Right renal cortex interstitium (tissue), 3 donors: ENCODE results near the gene KCTD5. TPM values are rescaled to one million over a fixed set of nuclear protein-coding genes. Genes with fewer than 3 reads are reported as not detected.

Experiments
- DNase-seq, 3 donors: peaks; one replicate each; pipeline ENCODE4 v3.0.0-alpha.2; 2013; ENCODE audit warnings: low read depth in 3 of 3, low spot score in 2 of 3
- polyA plus RNA-seq, 3 donors: library from polyadenylated mRNA; unstranded; fragments of 120-200 nt; gene quantifications; one replicate each; pipeline ENCODE4 v1.2.1, GENCODE V29; 2013; ENCODE audit not compliant: insufficient read length in 3 of 3

Gene KCTD5
- polyA plus RNA-seq, 3 donors: 23.7 to 25.6 (median 24.2) TPM

DNA sequence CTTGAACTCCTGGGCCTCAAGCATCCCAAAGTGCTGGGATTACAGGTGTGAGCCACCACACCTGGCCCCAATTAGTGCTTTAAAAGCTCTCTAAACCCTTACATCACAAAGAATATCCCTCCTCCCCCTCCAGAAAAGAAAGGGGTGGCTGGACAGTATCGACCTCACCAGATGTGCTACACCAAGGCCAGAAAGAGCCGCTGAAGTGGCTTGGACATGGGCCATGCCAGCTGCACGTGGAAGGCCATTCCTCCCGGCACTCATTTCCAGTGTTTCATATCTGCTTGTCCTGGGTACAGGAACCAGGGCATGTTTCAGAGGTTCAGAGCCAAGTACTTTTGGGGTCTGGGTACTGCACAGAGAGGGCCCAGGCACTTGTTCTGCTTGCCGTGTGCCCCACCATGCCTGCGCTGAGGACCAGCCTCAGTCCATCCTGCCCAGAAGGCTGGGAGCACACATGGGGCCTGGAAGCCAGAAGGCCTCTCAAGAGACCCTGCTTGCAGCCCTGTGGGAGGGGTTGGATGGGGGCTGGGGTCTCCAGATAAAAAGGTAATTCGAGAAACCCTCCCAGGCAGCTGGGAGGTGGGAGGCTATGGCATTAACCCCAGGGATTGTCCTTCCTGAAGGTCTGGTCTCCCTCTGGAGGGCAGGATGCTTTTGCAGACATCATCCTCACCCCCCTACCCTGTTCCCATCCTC, 66.6 kb downstream of the KCTD5 start:
- DNase-seq: no peak

- no peak for DNase-seq
Observed at GRCh38 chr16:2749476-2749875, 67.2 kb downstream of the KCTD5 start.

DNA sequence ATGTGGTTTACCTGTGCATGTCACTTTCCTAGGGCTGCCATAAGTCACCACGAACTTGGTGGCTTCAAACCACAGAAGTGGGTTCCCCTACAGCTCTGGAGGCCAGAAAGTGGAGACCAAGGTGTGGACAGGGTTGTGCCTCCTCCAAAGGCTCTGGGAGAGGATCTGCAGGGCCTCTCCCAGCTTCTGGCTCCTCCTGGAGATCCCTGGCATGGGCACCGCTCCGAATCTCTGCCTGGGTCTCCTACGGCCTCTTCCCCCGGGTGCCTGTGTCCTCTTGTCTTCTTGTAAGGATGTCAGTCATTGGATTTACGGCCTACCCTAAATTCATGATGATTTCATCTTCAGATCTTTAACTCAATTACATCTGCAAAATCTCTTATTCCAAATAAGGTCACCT, 67.6 kb downstream of the KCTD5 start:
- no peak for DNase-seq

DNA sequence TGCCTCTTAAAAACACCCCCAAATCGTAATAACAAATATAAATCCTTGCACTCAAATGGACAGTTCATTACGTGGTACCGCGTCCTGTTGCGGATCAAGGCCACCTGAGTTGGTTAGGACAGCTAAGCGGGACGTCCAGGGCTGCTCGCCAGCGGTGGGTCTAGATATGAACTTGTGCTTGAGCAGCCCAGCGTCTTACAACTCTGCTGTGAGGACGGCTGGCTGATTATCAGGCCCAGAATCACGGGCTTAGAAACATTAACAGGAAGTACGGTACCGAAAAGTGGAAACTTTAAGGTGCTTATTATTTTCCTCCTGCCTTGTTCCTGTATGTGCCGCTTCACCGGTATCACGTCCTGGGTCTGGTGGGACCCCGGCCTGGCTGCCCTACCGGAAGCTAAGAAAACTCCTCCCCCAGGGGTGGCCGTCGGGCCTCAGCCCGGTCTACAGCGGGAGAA, 69.3 kb downstream of the KCTD5 start:
- DNase-seq: peak in 1 of 3 donors; percentile 49

- DNase-seq: peak; percentile 94 to 100 (median 97)
Observed at GRCh38 chr16:2752035-2752849, 69.9 kb downstream of the KCTD5 start, which contains the start of gene SRRM2. SRRM2 (plus strand) TSS chr16:2752638; CDS start chr16:2756365, 3,727 bp downstream.

GRCh38 chr16:2752850-2753732, 70.8 kb downstream of the KCTD5 start:
- DNase-seq: peak; percentile 43 to 71 (median 70)

- DNase-seq: no peak
Observed at GRCh38 chr16:2753733-2754020, 71.4 kb downstream of the KCTD5 start.

DNA sequence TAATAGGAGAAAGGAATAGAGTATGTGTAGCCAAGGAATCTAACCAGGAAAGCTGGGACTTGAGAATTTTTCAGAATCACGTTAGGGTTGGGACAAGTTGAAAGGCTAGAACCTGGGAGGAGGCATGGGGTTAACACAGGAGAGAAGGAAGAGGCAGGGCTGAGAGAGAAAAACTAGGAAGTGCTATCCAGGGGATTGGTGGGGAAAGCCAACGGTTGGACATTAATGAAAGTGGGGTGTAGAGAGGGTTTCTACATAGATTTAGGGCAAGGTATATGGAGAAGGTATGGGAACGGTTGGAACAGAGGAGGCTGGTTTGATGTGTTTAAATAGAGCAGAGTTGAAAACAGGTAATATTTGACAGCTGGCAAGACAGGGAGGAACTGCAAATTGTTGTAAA, 72.8 kb downstream of the KCTD5 start:
- DNase-seq: no peak

DNA sequence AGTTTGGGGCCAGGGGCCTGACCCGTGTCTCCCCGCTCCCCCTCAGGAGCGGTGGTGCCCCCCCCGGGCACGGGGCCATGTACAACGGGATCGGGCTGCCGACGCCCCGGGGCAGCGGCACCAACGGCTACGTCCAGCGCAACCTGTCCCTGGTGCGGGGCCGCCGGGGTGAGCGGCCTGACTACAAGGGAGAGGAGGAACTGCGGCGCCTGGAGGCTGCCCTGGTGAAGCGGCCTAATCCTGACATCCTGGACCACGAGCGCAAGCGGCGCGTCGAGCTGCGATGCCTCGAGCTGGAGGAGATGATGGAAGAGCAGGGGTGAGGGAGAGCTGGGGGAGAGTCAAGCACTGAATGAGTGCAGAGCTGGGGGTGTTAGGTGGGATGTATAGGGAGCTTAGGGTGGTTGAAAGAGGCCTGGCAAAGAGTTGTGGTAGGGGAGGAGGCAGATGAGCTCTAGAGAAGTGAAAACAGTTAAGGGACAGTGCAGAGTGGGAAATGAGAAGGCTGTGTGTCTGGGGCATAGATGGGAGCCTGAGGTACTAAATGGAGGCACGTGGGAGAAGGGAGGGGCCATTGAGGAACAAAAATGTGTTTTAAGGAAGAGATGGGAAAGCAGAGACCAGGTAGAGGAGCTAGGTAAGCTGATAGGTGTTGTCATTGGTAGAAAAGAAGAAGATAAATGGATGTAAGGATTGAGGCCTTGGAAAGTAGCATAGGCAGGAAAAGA, 74.1 kb downstream of the KCTD5 start:
- DNase-seq: no peak

DNA sequence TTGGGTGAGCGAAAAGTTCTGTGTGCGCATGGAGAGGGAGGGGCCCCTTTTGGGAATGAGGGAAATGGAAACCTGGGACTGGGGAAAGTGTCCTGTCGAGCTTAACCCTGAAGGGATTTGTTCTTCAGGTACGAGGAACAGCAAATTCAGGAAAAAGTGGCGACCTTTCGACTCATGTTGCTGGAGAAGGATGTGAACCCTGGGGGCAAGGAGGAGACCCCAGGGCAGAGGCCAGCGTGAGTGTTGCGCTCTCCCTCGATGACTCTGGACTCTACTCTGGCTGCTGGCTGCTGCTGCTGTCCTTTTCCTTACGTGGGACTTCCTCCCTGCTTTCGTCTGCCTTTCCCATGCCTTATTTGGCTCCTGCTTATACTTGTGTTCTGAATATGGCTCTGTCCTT, 75.0 kb downstream of the KCTD5 start:
- no peak for DNase-seq

Other genes starting within 250 kb of the KCTD5 start
- gene TEDC2, start 222.4 kb upstream of the KCTD5 start, polyA plus RNA-seq: 1 to 10 TPM; 7.9 to 9.3 (median 9.0) TPM
- 1 to 10 TPM; 1.7 to 2.5 (median 2.4) TPM for gene NTN3, start 211.2 kb upstream of the KCTD5 start, polyA plus RNA-seq
- gene TBC1D24, start 207.4 kb upstream of the KCTD5 start, polyA plus RNA-seq: 10 to 100 TPM; 14.3 to 17.7 (median 14.6) TPM
- gene ATP6V0C, start 168.6 kb upstream of the KCTD5 start, polyA plus RNA-seq: 100 to 1,000 TPM; 139 to 187 (median 148) TPM
- 10 to 100 TPM; 18.6 to 24.0 (median 21.7) TPM for gene AMDHD2, start 162.2 kb upstream of the KCTD5 start, polyA plus RNA-seq
- 1 to 10 TPM; 2.2 to 3.7 (median 2.5) TPM for gene CEMP1, start 151.1 kb upstream of the KCTD5 start, polyA plus RNA-seq
- gene PDPK1, start 144.5 kb upstream of the KCTD5 start, polyA plus RNA-seq: 10 to 100 TPM; 49.6 to 60.8 (median 51.2) TPM
- 1 to 10 TPM; 1.2 to 1.7 (median 1.2) TPM for gene PRSS27, start 37.7 kb downstream of the KCTD5 start, polyA plus RNA-seq
- gene SRRM2, start 70.1 kb downstream of the KCTD5 start, polyA plus RNA-seq: 100 to 1,000 TPM; 383 to 548 (median 392) TPM
- gene ELOB, start 94.8 kb downstream of the KCTD5 start, polyA plus RNA-seq: 100 to 1,000 TPM; 199 to 241 (median 210) TPM
- under 1 TPM in 2 of 3 donors, not detected in 1; 0.33 to 0.61 TPM for gene PRSS33, start 105.0 kb downstream of the KCTD5 start, polyA plus RNA-seq
- not detected for gene PRSS41, start 115.9 kb downstream of the KCTD5 start, polyA plus RNA-seq
- gene PRSS21, start 134.7 kb downstream of the KCTD5 start, polyA plus RNA-seq: under 1 TPM in 2 of 3 donors, not detected in 1; 0.19 to 0.43 TPM
- gene ZG16B, start 147.8 kb downstream of the KCTD5 start, polyA plus RNA-seq: under 1 TPM; 0.31 to 0.60 (median 0.32) TPM
- 1 to 10 TPM; 6.8 to 7.4 (median 7.0) TPM for gene PRSS22, start 175.6 kb downstream of the KCTD5 start, polyA plus RNA-seq
- gene FLYWCH2, start 200.7 kb downstream of the KCTD5 start, polyA plus RNA-seq: 10 to 100 TPM; 18.8 to 20.7 (median 19.4) TPM
- 10 to 100 TPM; 13.1 to 16.3 (median 14.6) TPM for gene FLYWCH1, start 229.4 kb downstream of the KCTD5 start, polyA plus RNA-seq